Transverse colon (tissue), 3 donors: ENCODE measurements around the gene DHFR.

ENCODE experiments used
- CTCF ChIP-seq, 5 experiments: fragments of 200-600 bp in 3 of 5; fragments of 450-650 bp in 2 of 5; sonication (generic) in 3 of 5; IDR thresholded peaks; 1 replicate in 2 of 5; 2 replicates in 3 of 5; pipeline ENCODE4 v1.5.1; 2016 to 2017; ENCODE audit warnings: antibody characterized with exemption in 5 of 5, inconsistent platforms in 3 of 5, mild to moderate bottlenecking in 2 of 5, moderate library complexity in 1 of 5
- EP300 ChIP-seq: sonication (generic); formaldehyde crosslinking; IDR thresholded peaks from one replicate; pipeline ENCODE4 v1.6.1; 2017; ENCODE audit warnings: antibody characterized with exemption, low read depth
- POLR2A ChIP-seq: fragments of 450-650 bp; IDR thresholded peaks from one replicate; pipeline ENCODE4 v1.6.1; 2016; ENCODE audit warnings: antibody characterized with exemption, mild to moderate bottlenecking, moderate library complexity

GRCh38 chr5:80703747-80704146 is 49.0 kb upstream of the DHFR start:
- TF ChIP-seq CTCF (IDR thresholded peaks at IDR 0.05) (no peak), POLR2A (no peak), EP300 (no peak)
